DND-41 (cell line): Measurements from ENCODE around the gene NFIA.

Source experiments
- ATAC-seq: fragments of 200-7000 bp; cut with Tn5 transposase; 3 replicates; pipeline ENCODE4 v1.9.1; 2021; ENCODE audit warnings: low read depth; ENCODE audit not compliant: insufficient read depth
- DNase-seq: peaks from one replicate; pipeline ENCODE4 v3.0.0-alpha.2; 2020
- H2AFZ ChIP-seq: 2 replicates; pipeline ENCODE4 v1.6.0; 2012; ENCODE audit warnings: low read depth, low read length
- H3K27ac ChIP-seq: 2 replicates; pipeline ENCODE4 v1.5.1; 2012; ENCODE audit warnings: low read length, inconsistent platforms
- H3K27me3 ChIP-seq: fragments of 200-600 bp; sonication (generic); 2 replicates; pipeline ENCODE4 v1.6.0; 2012; ENCODE audit warnings: low read length, mild to moderate bottlenecking, inconsistent platforms; ENCODE audit not compliant: insufficient read depth, poor library complexity
- H3K36me3 ChIP-seq: 2 replicates; pipeline ENCODE4 v1.5.1; 2012; ENCODE audit warnings: low read length, inconsistent platforms; ENCODE audit not compliant: insufficient read depth
- H3K4me1 ChIP-seq: 2 replicates; pipeline ENCODE4 v1.5.1; 2012; ENCODE audit warnings: mild to moderate bottlenecking, low read length; ENCODE audit not compliant: insufficient read depth
- H3K4me2 ChIP-seq: 2 replicates; pipeline ENCODE4 v1.6.0; 2012; ENCODE audit warnings: mild to moderate bottlenecking, moderate library complexity, low read length, inconsistent platforms; ENCODE audit not compliant: insufficient read depth
- H3K4me3 ChIP-seq, 2 experiments: fragments of 200-600 bp in 1 of 2; shearing (Covaris generic) in 1 of 2; 2 replicates each; pipeline ENCODE4 v1.5.1; 2012 to 2016; ENCODE audit warnings: inconsistent platforms in 2 of 2, low read length in 2 of 2, mild to moderate bottlenecking in 2 of 2, low read depth in 1 of 2, moderate library complexity in 1 of 2
- H3K79me2 ChIP-seq: 2 replicates; pipeline ENCODE4 v1.6.0; 2012; ENCODE audit warnings: low read length, inconsistent platforms; ENCODE audit not compliant: insufficient read depth
- H3K9ac ChIP-seq: 2 replicates; pipeline ENCODE4 v1.6.0; 2012; ENCODE audit warnings: low read depth, mild to moderate bottlenecking, inconsistent platforms, low read length, moderate library complexity
- H3K9me3 ChIP-seq: 2 replicates; pipeline ENCODE4 v1.5.1; 2012; ENCODE audit warnings: low read length, moderate library complexity, mild to moderate bottlenecking, inconsistent platforms; ENCODE audit not compliant: insufficient read depth, severe bottlenecking
- H4K20me1 ChIP-seq: 2 replicates; pipeline ENCODE4 v1.6.0; 2012; ENCODE audit warnings: low read length; ENCODE audit not compliant: insufficient read depth
- CTCF ChIP-seq: IDR thresholded peaks from 2 replicates; pipeline ENCODE4 v1.5.1; 2012; ENCODE audit warnings: borderline replicate concordance, low read length, moderate library complexity, mild to moderate bottlenecking; ENCODE audit not compliant: poor library complexity, severe bottlenecking; ENCODE audit errors: extremely low read depth
- EZH2 ChIP-seq: IDR thresholded peaks from 3 replicates; pipeline ENCODE4 v1.6.1; 2012; ENCODE audit warnings: borderline replicate concordance, low read depth, mild to moderate bottlenecking, moderate library complexity, low read length, inconsistent platforms; ENCODE audit not compliant: severe bottlenecking

Gene NFIA

GRCh38 chr1:61141288-61142042, 59.1 kb downstream of the NFIA start:
- Histone ChIP-seq H3K79me2 (no peaks in the 10 kb centered on the region), H3K9me3 (no peaks in the 10 kb centered on the region), H3K36me3 (no peaks in the 10 kb centered on the region), H3K4me3 (no peak overlapping the region), H2AFZ (no peak overlapping the region), H3K9ac (no peak overlapping the region), H3K27me3 (no peaks in the 10 kb centered on the region), H3K4me1 (no peaks in the 10 kb centered on the region), H4K20me1 (no peaks in the 10 kb centered on the region), H3K27ac (no peak overlapping the region), H3K4me2 (no peak overlapping the region)
- DNase-seq (no peak), ATAC-seq (no peak)
- TF ChIP-seq EZH2 (no peak), CTCF (no peak)

GRCh38 chr1:61142043-61142440, 59.7 kb downstream of the NFIA start:
- no peaks in the 10 kb centered on the region for H3K9me3 ChIP-seq
- DNase-seq = no peak
- no peak overlapping the region for H2AFZ ChIP-seq
- no peak overlapping the region for H3K4me2 ChIP-seq
- no peaks in the 10 kb centered on the region for H3K36me3 ChIP-seq
- H3K27me3 ChIP-seq = no peaks in the 10 kb centered on the region
- no peaks in the 10 kb centered on the region for H4K20me1 ChIP-seq
- H3K79me2 ChIP-seq = no peaks in the 10 kb centered on the region
- no peak overlapping the region for H3K27ac ChIP-seq
- no peak overlapping the region for H3K9ac ChIP-seq
- no peak for ATAC-seq
- TF ChIP-seq EZH2 (no peak), CTCF (no peak)
- no peak overlapping the region for H3K4me3 ChIP-seq
- no peaks in the 10 kb centered on the region for H3K4me1 ChIP-seq

GRCh38 chr1:61142726-61143500, 60.6 kb downstream of the NFIA start:
- H2AFZ ChIP-seq = no peak overlapping the region
- ATAC-seq (no peak), DNase-seq (no peak)
- H3K27ac ChIP-seq = no peak overlapping the region
- H3K36me3 ChIP-seq = no peaks in the 10 kb centered on the region
- no peak overlapping the region for H3K4me3 ChIP-seq
- no peak overlapping the region for H3K9ac ChIP-seq
- H3K4me1 ChIP-seq = no peaks in the 10 kb centered on the region
- no peak overlapping the region for H3K4me2 ChIP-seq
- H3K9me3 ChIP-seq = no peaks in the 10 kb centered on the region
- no peaks in the 10 kb centered on the region for H4K20me1 ChIP-seq
- H3K27me3 ChIP-seq = no peaks in the 10 kb centered on the region
- TF ChIP-seq EZH2 (no peak), CTCF (no peak)
- H3K79me2 ChIP-seq = no peaks in the 10 kb centered on the region
